ENCODE measurements around the gene HSD17B7. TPM values are rescaled to one million over a fixed set of nuclear protein-coding genes. Genes with fewer than 3 reads are reported as not detected.
"Not testable (repeated sequence)": the region's sequence is repeated elsewhere in the genome, so short reads cannot be mapped to it uniquely, and the experiment has no call there.

Gene HSD17B7, protein sequence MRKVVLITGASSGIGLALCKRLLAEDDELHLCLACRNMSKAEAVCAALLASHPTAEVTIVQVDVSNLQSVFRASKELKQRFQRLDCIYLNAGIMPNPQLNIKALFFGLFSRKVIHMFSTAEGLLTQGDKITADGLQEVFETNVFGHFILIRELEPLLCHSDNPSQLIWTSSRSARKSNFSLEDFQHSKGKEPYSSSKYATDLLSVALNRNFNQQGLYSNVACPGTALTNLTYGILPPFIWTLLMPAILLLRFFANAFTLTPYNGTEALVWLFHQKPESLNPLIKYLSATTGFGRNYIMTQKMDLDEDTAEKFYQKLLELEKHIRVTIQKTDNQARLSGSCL
- polyA plus RNA-seq (2011; rRNA removed): 7.9 and 10.5 TPM in 2 replicates
- polyA minus RNA-seq (2011; rRNA and poly(A)+ RNA removed): 6.1 and 6.8 TPM in 2 replicates

DNA sequence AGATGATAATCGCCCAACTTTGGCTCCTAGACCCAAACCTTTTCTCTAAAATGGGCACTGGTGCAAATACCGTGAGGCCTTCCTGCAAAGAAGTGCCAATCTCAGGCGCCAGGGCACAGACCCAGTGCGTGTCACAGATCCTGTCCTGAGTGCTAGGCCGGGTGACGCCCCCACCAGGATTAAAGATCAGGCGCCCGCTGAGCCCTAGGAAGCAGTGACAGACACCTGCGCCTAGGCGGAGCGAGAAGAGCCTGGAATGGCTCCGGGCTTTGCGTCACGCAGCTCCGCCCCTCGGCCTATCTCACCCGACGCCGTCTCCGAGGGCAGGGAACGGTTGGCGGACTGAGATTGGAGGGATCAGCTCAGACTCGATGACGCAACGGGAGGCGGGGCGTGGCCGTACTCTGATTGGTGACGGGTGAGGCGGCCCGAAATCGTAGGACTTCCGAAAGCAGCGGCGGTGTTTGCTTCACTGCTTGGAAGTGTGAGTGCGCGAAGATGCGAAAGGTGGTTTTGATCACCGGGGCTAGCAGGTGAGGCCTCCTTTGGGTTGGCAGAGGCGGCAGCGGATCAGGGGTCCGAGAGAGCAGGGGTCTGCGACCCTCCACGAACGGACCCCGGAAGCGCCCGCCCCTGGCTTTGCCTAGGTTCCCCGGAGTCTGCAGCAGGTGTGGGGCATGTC lies at the start of gene HSD17B7:
HSD17B7 (plus strand) TSS at position 400 of the 682 bp plus-strand sequence; CDS start at position 499, 99 bp downstream.
- H3K27ac ChIP-seq (ENCODE audit: low read depth, low read length); H3K9me3 ChIP-seq (ENCODE audit: control insufficient read depth, insufficient read depth, low read length); POLR2A ChIA-PET; H3K27me3 ChIP-seq (ENCODE audit: control insufficient read depth, insufficient read depth, low read length); DNase-seq (ENCODE audit: low read depth, low spot score); CTCF ChIA-PET: not testable (repeated sequence)
- peak within 1 kb of the TSS; percentile 68 for H3K4me3 ChIP-seq (ENCODE audit: low read depth, low read length)

DNA sequence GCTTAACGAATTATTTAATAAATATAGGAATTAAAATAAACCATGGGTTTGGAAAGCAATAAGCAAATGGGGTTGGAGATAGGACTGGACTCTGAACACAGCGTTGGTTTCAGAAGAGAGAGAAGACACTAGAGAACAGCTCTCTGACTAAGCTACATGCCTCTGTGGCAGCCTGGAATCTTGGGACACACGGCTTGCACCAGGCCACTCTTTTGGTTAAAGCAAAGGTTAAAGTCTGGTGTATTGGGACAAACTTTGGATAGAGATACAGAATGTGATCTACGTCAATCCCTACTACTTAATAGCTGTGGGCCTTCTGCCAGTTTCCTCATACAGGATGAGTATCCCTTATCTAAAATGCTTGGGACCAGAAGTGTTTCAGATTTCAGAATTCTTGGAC lies 49.7 kb upstream of the HSD17B7 start:
- POLR2A ChIA-PET: no interaction called here
- H3K27ac ChIP-seq (ENCODE audit: low read depth, low read length): no peak overlapping the region
- H3K9me3 ChIP-seq (ENCODE audit: control insufficient read depth, insufficient read depth, low read length): no peaks in the 10 kb centered on the region
- CTCF ChIA-PET: interaction anchor here (0.8 kb wide), 1 partner anchor 31 kb away, joined by 3 read pairs; no protein-coding TSS in a partner anchor
- H3K27me3 ChIP-seq (ENCODE audit: control insufficient read depth, insufficient read depth, low read length): no peaks in the 10 kb centered on the region
- TF ChIP-seq, protein P1, sequence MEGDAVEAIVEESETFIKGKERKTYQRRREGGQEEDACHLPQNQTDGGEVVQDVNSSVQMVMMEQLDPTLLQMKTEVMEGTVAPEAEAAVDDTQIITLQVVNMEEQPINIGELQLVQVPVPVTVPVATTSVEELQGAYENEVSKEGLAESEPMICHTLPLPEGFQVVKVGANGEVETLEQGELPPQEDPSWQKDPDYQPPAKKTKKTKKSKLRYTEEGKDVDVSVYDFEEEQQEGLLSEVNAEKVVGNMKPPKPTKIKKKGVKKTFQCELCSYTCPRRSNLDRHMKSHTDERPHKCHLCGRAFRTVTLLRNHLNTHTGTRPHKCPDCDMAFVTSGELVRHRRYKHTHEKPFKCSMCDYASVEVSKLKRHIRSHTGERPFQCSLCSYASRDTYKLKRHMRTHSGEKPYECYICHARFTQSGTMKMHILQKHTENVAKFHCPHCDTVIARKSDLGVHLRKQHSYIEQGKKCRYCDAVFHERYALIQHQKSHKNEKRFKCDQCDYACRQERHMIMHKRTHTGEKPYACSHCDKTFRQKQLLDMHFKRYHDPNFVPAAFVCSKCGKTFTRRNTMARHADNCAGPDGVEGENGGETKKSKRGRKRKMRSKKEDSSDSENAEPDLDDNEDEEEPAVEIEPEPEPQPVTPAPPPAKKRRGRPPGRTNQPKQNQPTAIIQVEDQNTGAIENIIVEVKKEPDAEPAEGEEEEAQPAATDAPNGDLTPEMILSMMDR (IDR thresholded peaks at IDR 0.05; ENCODE audit: low read depth, low read length): no peak
- no peak for DNase-seq (ENCODE audit: low read depth, low spot score)
- no peak overlapping the region for H3K4me3 ChIP-seq (ENCODE audit: low read depth, low read length)

DNA sequence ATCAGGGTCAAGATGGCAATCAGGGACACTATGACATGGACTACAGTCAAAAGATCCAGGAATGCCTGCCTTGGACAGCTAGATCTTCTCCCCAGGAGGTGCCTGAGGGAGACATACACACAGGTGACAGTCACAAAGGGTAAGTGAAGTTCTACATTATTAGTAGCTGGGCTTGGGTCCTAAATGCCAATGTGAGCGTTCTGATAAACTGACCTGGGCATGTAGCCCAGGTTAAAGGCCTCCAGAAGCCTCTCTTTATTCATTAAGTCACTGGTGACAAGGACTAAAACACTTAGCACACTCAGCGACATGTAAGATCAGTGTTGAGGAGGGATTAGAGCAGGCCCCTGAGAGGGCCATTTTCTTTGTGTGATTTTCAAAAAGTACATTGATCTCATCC lies 48.9 kb upstream of the HSD17B7 start:
- no peak for DNase-seq (ENCODE audit: low read depth, low spot score)
- no peak overlapping the region for H3K4me3 ChIP-seq (ENCODE audit: low read depth, low read length)
- TF ChIP-seq, protein P1 (IDR thresholded peaks at IDR 0.05; ENCODE audit: low read depth, low read length): no peak
- ChIA-PET POLR2A (no interaction called here), CTCF (interaction anchor here (1.4 kb wide), 1 partner anchor 128 kb away, joined by 4 read pairs; no protein-coding TSS in a partner anchor)
- H3K27me3 ChIP-seq (ENCODE audit: control insufficient read depth, insufficient read depth, low read length): no peaks in the 10 kb centered on the region
- H3K9me3 ChIP-seq (ENCODE audit: control insufficient read depth, insufficient read depth, low read length): peaks cover 5% of the 10 kb centered on the region
- no peak overlapping the region for H3K27ac ChIP-seq (ENCODE audit: low read depth, low read length)

DNA sequence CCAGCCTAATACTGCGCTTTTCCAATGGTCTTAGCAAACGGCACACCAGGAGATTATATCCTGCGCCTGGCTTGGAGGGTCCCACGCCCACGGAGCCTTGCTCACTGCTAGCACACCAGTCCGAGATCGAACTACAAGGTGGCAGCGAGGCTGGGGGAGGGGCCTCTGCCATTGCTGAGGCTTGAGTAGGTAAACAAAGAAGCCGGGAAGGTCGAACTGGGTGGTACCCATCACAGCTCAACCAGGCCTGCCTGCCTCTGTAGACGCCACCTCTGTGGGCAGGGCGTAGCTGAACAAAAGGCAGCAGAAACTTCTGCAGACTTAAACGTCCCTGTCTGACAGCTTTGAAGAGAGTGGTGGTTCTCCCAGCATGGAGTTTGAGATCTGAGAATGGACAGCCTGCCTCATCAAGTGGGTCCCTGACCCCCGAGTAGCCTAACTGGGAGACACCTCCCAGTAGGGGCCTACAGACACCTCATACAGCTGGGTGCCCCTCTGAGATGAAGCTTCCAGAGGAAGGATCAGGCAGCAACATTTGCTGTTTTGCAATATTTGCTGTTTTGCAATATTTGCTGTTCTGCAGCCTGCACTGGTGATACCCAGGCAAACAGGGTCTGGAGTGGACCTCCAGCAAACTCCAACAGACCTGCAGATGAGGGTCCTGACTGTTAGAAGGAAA lies 44.1 kb upstream of the HSD17B7 start:
- POLR2A ChIA-PET; CTCF ChIA-PET; DNase-seq (ENCODE audit: low read depth, low spot score): not testable (repeated sequence)

DNA sequence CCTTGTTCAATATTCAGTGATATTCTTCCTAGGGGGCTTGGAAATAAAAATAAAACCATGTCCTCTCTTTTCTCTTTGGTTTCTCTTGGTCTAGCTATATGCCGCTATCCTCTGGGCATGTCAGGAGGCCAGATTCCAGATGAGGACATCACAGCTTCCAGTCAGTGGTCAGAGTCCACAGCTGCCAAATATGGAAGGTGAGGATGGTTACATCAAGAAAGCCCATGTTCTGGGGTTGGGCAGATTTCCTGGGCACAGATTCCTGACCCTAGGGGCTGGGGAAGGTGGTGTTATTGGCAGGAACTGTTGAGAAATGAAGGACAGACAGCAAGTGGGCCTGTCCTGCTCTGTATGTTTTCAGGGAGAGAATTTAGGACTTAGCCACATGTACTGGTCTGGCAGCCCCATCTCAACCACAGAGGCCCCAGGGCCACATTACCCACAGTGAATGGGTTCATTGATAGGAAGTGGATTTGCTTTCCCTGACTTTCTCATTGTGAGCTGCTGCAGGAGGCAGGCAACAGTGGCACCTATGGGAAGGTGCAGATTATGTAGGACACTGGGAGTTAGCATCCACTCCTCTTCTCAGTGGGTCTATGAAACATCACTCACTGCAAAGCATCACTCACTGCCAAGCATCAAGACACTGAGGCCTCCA lies 37.4 kb upstream of the HSD17B7 start:
- DNase-seq (ENCODE audit: low read depth, low spot score): no peak
- Histone ChIP-seq H3K9me3 (ENCODE audit: control insufficient read depth, insufficient read depth, low read length) (no peaks in the 10 kb centered on the region), H3K27me3 (ENCODE audit: control insufficient read depth, insufficient read depth, low read length) (no peaks in the 10 kb centered on the region), H3K4me3 (ENCODE audit: low read depth, low read length) (no peak overlapping the region), H3K27ac (ENCODE audit: low read depth, low read length) (no peak overlapping the region)
- TF ChIP-seq, protein P1 (IDR thresholded peaks at IDR 0.05; ENCODE audit: low read depth, low read length): no peak
- ChIA-PET POLR2A (no interaction called here), CTCF (interaction anchor here (1.6 kb wide), 1 partner anchor 139 kb away, joined by 7 read pairs; no protein-coding TSS in a partner anchor)

More for the DNA sequence above, 44.1 kb upstream of the HSD17B7 start:
- not testable (repeated sequence) for H3K27ac ChIP-seq (ENCODE audit: low read depth, low read length); H3K27me3 ChIP-seq (ENCODE audit: control insufficient read depth, insufficient read depth, low read length); H3K9me3 ChIP-seq (ENCODE audit: control insufficient read depth, insufficient read depth, low read length); H3K4me3 ChIP-seq (ENCODE audit: low read depth, low read length)

All from AG04450 (cell line).